Islet of Langerhans (tissue), 1 donor: ENCODE results near the gene ANKMY1.

Experiments
- FAIRE-seq: peaks from one replicate; lab custom pipeline; 2011; peaks lifted over from hg19 to GRCh38; lab: Jason Lieb, UNC

Gene ANKMY1

GRCh38 chr2:240595381-240596079 is 37.7 kb upstream of the ANKMY1 start:
- no peak for FAIRE-seq

GRCh38 chr2:240594511-240595380 is 37.0 kb upstream of the ANKMY1 start:
- FAIRE-seq = no peak

GRCh38 chr2:240593703-240594451 is 36.1 kb upstream of the ANKMY1 start:
- no peak for FAIRE-seq

GRCh38 chr2:240593026-240593702 is 35.4 kb upstream of the ANKMY1 start:
- no peak for FAIRE-seq

GRCh38 chr2:240591784-240592183 is 34.0 kb upstream of the ANKMY1 start:
- no peak for FAIRE-seq

- no peak for FAIRE-seq
Observed at GRCh38 chr2:240591226-240591625, 33.4 kb upstream of the ANKMY1 start.

GRCh38 chr2:240590681-240591111 is 32.9 kb upstream of the ANKMY1 start:
- no peak for FAIRE-seq

GRCh38 chr2:240589850-240590525 is 32.2 kb upstream of the ANKMY1 start:
- FAIRE-seq = no peak

- FAIRE-seq = no peak
Observed at GRCh38 chr2:240589375-240589774, 31.6 kb upstream of the ANKMY1 start.

- FAIRE-seq = no peak
Observed at GRCh38 chr2:240588669-240589068, 30.9 kb upstream of the ANKMY1 start.

- no peak for FAIRE-seq
Observed at GRCh38 chr2:240588006-240588655, 30.3 kb upstream of the ANKMY1 start.

GRCh38 chr2:240586919-240587800 is 29.4 kb upstream of the ANKMY1 start:
- FAIRE-seq = no peak

GRCh38 chr2:240586198-240586918 is 28.6 kb upstream of the ANKMY1 start, which contains the start of gene CAPN10:
CAPN10 (plus strand) TSS chr2:240586734; CDS start chr2:240586912, 178 bp downstream.
- FAIRE-seq = no peak

- no peak for FAIRE-seq
Observed at GRCh38 chr2:240585681-240586197, 28.0 kb upstream of the ANKMY1 start.

- FAIRE-seq = no peak
Observed at GRCh38 chr2:240585101-240585500, 27.3 kb upstream of the ANKMY1 start.

- no peak for FAIRE-seq
Observed at GRCh38 chr2:240584486-240585031, 26.8 kb upstream of the ANKMY1 start.

- FAIRE-seq = no peak
Observed at GRCh38 chr2:240583774-240584173, 26.0 kb upstream of the ANKMY1 start.

GRCh38 chr2:240582781-240583180 is 25.0 kb upstream of the ANKMY1 start:
- FAIRE-seq = no peak

- FAIRE-seq = no peak
Observed at GRCh38 chr2:240581811-240582210, 24.0 kb upstream of the ANKMY1 start.
